ENCODE data around the gene AWAT1. TPM values are rescaled to one million over a fixed set of nuclear protein-coding genes. Genes with fewer than 3 reads are reported as not detected.

The AWAT1 gene
- total RNA-seq, 1 donor, result not detected

DNA sequence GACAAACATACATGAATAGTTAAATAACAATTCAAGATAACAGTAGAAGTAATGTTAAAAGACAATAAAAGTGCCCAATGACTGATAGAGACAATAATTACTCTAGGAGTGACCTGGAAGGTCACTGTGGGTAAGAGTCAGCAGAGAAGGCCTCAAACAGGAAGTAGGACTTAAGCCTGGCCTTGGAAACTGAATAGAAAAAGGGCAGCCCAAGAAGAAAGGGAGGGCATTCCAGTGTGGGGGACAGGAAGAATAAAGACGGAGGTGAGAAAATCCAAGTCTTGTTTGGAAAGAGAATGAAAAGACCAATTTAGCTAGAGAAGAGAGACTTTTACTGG, 19.6 kb downstream of the AWAT1 start:
- Histone ChIP-seq H3K4me3 (ENCODE audit: insufficient read depth, low read length) (no peak overlapping the region), H3K79me2 (ENCODE audit: insufficient read depth, low read length) (no peaks in the 10 kb centered on the region), H2AFZ (ENCODE audit: low read length) (no peak overlapping the region), H3K27ac (ENCODE audit: low read depth, low read length) (no peak overlapping the region), H3K27me3 (ENCODE audit: insufficient read depth, low read length) (no peaks in the 10 kb centered on the region), H4K20me1 (ENCODE audit: insufficient read depth, low read length) (no peaks in the 10 kb centered on the region), H3K4me2 (ENCODE audit: insufficient read depth, low read length) (no peak overlapping the region), H3K36me3 (ENCODE audit: insufficient read depth, low read length) (no peaks in the 10 kb centered on the region), H3K4me1 (ENCODE audit: insufficient read depth, low read length) (no peaks in the 10 kb centered on the region), H3K9me3 (ENCODE audit: low read depth, low read length) (no peaks in the 10 kb centered on the region)
- no peak for DNase-seq (ENCODE audit: insufficient read length, low spot score, missing footprints)
- TF ChIP-seq, protein P1, sequence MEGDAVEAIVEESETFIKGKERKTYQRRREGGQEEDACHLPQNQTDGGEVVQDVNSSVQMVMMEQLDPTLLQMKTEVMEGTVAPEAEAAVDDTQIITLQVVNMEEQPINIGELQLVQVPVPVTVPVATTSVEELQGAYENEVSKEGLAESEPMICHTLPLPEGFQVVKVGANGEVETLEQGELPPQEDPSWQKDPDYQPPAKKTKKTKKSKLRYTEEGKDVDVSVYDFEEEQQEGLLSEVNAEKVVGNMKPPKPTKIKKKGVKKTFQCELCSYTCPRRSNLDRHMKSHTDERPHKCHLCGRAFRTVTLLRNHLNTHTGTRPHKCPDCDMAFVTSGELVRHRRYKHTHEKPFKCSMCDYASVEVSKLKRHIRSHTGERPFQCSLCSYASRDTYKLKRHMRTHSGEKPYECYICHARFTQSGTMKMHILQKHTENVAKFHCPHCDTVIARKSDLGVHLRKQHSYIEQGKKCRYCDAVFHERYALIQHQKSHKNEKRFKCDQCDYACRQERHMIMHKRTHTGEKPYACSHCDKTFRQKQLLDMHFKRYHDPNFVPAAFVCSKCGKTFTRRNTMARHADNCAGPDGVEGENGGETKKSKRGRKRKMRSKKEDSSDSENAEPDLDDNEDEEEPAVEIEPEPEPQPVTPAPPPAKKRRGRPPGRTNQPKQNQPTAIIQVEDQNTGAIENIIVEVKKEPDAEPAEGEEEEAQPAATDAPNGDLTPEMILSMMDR (IDR thresholded peaks at IDR 0.05; ENCODE audit: extremely low read depth, low read depth, low read length), result no peak

DNA sequence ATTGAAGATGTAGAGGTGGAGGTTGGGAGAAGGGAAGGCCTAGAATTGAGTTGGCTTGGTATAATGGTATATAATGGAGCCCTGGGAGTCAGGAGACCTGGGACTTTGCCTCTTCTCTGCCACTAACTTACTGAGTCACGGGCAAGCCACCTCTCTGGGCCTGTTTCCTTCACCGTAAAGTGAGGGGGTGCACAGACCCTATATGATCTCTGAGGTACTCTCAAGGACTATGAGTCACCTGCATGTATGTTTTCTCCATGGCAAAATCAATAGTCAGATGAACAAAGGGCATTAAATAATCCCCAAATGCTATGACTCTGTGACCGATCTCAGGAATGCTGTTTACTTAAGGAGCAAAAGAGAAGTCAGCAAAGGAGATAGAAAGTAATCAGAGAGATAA, 20.5 kb downstream of the AWAT1 start:
- Histone ChIP-seq H3K9me3 (ENCODE audit: low read depth, low read length) (no peaks in the 10 kb centered on the region), H3K4me2 (ENCODE audit: insufficient read depth, low read length) (no peak overlapping the region), H2AFZ (ENCODE audit: low read length) (no peak overlapping the region), H3K36me3 (ENCODE audit: insufficient read depth, low read length) (no peaks in the 10 kb centered on the region), H3K79me2 (ENCODE audit: insufficient read depth, low read length) (no peaks in the 10 kb centered on the region), H3K4me3 (ENCODE audit: insufficient read depth, low read length) (no peak overlapping the region), H3K27ac (ENCODE audit: low read depth, low read length) (no peak overlapping the region), H4K20me1 (ENCODE audit: insufficient read depth, low read length) (no peaks in the 10 kb centered on the region), H3K27me3 (ENCODE audit: insufficient read depth, low read length) (no peaks in the 10 kb centered on the region), H3K4me1 (ENCODE audit: insufficient read depth, low read length) (no peaks in the 10 kb centered on the region)
- DNase-seq (ENCODE audit: insufficient read length, low spot score, missing footprints), result no peak
- TF ChIP-seq, protein P1 (IDR thresholded peaks at IDR 0.05; ENCODE audit: extremely low read depth, low read depth, low read length), result no peak

DNA sequence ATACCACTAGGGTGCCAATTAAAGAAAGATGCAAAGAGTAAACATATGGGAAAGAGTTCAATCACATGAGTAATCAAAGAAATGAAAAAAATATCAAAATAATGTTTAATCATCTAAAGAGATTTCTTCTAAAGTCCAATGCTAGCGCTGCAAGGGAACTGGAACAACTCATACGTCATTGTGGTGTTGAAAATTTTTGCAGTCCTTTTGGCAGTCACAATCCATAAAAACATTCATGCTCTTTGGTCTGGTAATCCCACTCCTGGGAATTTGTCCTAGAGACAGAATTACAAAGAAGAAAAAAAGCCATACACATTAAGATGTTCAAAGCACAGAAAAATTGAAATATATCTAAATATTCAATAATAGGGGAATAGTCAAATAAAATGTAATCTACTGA, 21.0 kb downstream of the AWAT1 start:
- Histone ChIP-seq H3K27me3 (ENCODE audit: insufficient read depth, low read length) (no peaks in the 10 kb centered on the region), H3K4me3 (ENCODE audit: insufficient read depth, low read length) (no peak overlapping the region), H3K4me1 (ENCODE audit: insufficient read depth, low read length) (no peaks in the 10 kb centered on the region), H3K9me3 (ENCODE audit: low read depth, low read length) (no peaks in the 10 kb centered on the region), H3K4me2 (ENCODE audit: insufficient read depth, low read length) (no peak overlapping the region), H3K36me3 (ENCODE audit: insufficient read depth, low read length) (no peaks in the 10 kb centered on the region), H3K79me2 (ENCODE audit: insufficient read depth, low read length) (no peaks in the 10 kb centered on the region), H4K20me1 (ENCODE audit: insufficient read depth, low read length) (no peaks in the 10 kb centered on the region), H2AFZ (ENCODE audit: low read length) (no peak overlapping the region), H3K27ac (ENCODE audit: low read depth, low read length) (no peak overlapping the region)
- no peak for DNase-seq (ENCODE audit: insufficient read length, low spot score, missing footprints)
- TF ChIP-seq, protein P1 (IDR thresholded peaks at IDR 0.05; ENCODE audit: extremely low read depth, low read depth, low read length), result no peak

DNA sequence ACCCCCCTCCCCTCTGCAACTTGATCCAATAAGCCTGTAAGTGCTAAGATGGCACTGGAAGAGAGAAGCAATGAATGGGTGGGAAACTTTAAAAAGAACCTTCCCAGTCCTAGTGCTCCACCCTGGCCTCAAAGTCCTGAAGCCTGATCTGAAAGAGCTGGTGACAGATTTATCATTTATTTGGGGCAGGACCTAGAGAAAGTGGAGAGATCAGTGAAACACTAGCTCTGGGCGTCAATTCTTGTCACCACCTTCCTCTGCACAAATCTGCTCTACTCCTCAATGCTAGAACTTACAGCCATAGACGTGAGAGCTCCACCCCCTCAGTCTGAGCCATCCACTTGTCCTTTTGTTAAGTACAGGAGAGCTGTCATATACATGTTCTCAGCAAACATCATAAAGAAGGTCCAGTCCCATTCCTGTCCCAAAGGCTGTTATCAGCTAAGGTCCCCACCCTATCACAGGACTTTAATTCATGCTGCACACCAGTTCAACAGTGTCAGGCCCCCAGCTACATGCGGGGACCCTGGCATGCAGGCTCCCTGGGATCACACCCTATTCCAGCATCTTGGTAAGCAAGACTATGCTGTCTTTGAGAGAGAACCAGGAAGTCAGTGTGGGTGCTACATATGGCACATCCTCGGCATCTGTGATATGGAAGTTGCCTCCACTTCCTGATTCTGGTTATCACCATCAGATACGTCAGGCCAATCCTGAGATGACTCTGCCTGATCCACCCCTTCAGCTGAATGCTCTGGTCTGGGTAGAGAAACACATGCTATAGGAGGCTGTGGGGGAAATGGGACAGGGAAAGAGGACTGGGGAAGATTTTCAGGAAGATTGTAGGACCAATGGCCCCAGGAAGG, 23.2 kb downstream of the AWAT1 start:
- DNase-seq (ENCODE audit: insufficient read length, low spot score, missing footprints), result no peak
- Histone ChIP-seq H3K79me2 (ENCODE audit: insufficient read depth, low read length) (no peaks in the 10 kb centered on the region), H3K4me1 (ENCODE audit: insufficient read depth, low read length) (no peaks in the 10 kb centered on the region), H3K27me3 (ENCODE audit: insufficient read depth, low read length) (no peaks in the 10 kb centered on the region), H2AFZ (ENCODE audit: low read length) (no peak overlapping the region), H3K27ac (ENCODE audit: low read depth, low read length) (no peak overlapping the region), H3K9me3 (ENCODE audit: low read depth, low read length) (no peaks in the 10 kb centered on the region), H3K36me3 (ENCODE audit: insufficient read depth, low read length) (no peaks in the 10 kb centered on the region), H4K20me1 (ENCODE audit: insufficient read depth, low read length) (no peaks in the 10 kb centered on the region), H3K4me2 (ENCODE audit: insufficient read depth, low read length) (no peak overlapping the region), H3K4me3 (ENCODE audit: insufficient read depth, low read length) (no peak overlapping the region)
- TF ChIP-seq, protein P1 (IDR thresholded peaks at IDR 0.05; ENCODE audit: extremely low read depth, low read depth, low read length), result no peak

Measured in osteoblast (primary cell).